HS-5 (cell line): ENCODE measurements around the gene PRKAR1A.
"Not testable (repeated sequence)": the region's sequence is repeated elsewhere in the genome, so short reads cannot be mapped to it uniquely, and the experiment has no call there.

Source experiments
- DNase-seq: peaks from one replicate; pipeline ENCODE4 v3.0.0-alpha.2; 2012; ENCODE audit warnings: low read depth

The PRKAR1A gene

DNA sequence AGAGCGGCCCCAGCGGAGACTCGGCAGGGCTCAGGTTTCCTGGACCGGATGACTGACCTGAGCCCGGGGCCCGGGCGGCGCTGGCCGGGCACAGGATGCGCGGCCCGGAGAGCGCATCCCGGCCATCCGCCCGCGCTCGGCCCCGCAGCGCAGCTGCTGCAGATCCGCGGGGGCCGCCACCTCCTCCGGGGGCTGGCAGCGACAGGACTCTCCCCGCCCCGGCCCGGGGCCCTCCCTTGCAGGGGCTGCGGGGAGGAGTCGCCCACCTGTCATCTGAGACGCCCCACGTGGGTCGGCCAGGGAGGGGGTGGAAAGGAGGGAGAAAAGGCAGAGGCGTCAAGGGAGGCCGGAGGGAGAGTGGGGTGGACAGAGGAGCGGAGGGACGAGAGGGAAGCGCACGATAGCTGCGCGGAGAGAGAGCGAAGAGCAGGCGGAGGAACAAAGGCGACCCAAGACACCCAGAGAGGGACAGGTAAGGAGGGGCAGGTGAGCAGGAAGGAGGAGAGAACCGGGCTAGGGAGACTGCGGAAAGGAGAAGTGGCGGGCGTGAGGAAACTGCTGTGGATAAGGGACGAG lies 471 bp upstream of the PRKAR1A start:
- peak; percentile 42 for DNase-seq

DNA sequence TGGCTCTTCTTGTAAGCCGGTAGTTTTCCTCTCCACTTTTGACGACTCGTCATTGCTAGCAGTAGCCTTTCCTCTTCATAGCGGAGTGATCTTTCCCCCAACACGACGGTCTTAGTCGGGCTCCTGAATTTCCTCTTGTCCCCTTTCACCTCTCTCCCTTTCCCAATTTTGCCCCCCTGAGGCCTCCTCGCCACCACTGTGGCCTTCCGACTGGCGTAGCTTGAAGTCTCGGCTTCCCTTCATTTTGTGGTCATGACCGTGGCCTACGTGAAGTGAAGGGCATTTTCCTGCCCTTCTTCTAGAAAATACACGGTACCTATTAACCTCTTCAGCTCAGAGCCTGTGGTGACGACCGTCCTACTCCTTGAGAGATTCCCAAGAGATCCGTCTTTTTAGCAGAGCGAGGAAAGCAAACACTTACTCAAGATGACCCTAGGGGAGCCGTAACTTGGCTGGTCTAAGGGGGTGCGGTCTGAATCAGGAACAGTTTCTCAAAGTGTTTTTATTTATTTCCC lies 787 bp downstream of the PRKAR1A start:
- peak; percentile 13 for DNase-seq

DNA sequence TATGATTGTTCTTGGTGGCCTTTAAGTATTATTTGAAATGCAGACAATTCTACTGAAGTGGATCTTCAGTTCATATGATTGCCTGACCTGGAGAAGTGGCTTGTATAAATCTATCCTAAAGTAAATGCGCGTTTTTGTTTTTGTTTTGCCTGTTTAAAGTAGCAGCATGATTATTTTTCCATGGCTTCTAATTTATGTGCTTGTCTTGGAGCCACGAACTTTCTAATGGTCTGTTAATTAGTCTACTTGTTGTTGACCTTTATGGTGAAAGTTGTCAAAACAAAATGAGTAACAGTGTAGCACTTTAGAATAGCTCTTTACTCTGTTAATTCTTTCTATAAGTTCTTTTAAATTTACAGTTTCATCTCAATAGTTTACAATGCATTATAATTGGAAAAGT lies 1.7 kb downstream of the PRKAR1A start:
- DNase-seq = no peak

DNA sequence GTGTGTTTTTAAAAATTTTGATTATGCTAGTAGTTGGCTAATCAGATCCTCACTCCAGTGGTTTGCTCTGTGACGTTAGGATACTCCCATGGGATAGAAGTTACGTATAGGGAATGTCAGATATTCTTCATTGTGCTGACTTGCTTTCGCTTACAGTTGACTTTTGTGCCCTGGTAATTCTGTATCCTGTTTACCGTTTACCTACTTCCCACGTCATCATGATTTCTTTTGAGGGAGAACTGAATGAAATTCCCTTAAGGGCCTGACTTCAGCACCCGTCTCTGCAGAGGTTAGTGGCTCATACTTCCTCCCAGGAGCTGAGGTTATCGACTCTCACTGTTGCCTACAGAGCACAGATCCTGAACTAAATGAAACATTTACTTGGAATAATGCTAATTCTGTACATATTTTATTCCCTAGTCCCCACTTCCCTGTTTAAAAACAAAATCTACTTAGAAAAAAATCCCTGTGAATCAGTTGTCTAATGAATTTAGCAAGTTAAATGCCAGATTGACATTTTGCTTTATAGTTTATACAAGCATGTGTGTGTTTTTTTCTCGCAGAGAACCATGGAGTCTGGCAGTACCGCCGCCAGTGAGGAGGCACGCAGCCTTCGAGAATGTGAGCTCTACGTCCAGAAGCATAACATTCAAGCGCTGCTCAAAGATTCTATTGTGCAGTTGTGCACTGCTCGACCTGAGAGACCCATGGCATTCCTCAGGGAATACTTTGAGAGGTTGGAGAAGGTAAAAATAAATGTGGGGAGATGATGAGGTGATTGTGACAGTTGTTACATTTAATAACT lies 2.8 kb downstream of the PRKAR1A start:
- peak; percentile 13 for DNase-seq

DNA sequence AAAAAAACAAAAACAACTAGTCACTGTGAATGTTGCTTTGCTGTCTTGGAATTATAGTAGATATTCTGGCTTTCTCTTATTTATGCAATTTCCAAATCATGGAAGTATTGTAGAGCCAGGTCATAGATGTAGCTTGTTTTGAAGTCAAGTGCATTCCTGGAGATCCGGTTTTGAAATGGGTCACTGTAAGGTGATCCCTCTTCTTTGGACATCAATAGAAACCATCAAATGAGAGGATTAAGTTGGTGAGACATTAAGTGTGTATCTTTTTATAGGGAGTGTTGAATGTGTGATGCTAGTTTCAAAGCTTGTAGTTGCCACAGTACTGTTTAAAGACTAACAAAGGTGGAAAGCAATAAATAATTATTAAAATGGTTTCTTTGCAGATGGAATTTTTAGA lies 4.5 kb downstream of the PRKAR1A start:
- no peak for DNase-seq

DNA sequence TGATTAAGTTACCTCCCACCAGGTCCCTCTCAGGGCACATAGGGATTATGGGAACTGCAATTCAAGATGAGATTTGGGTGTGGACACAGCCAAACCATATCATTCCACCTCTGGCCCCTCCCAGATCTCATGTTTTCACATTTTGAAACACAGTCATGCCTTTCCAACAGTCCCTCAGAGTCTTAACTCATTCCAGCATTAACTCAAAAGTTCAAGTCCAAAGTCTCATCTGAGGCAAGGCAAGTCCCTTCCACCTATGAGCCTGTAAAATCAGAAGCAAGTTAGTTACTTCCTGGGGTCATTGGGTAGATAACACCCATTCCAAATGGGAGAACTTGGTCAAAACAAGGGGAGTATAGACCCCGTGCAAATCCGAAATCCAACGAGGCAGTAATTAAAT lies 5.4 kb downstream of the PRKAR1A start:
- DNase-seq = not testable (repeated sequence)

DNA sequence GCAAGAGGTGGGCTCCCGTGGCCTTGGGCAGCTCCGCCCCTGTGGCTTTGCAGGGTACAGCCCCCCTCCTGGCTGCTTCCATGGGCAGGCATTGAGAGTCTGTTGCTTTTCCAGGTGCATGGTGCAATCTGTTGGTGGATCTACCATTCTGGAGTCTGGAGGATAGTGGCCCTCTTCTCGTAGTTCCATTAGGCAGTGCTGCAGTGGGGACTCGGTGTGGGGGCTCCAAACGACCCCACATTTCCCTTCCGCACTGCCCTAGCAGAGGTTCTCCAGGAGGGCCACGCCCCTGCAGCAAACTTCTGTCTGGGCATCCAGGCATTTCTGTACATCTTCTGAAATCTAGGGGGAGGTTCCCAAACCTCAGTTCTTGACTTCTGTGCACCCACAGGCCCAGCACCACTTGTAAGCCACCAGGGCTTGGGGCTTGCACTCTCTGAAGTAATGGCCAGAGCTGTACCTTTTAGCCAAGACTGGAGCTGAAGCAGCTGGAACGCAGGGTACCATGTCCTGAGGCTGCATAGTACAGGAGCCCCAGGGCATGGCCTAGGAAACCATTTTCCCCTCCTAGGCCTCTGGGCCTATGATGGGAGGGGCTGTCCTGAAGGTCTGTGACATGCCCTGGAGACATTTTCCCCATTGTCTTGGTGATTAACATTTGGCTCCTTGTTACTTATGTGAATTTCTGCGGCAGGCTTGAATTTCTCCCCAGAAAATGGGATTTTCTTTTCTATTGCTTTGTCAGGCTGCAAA lies 6.0 kb downstream of the PRKAR1A start:
- no peak for DNase-seq

DNA sequence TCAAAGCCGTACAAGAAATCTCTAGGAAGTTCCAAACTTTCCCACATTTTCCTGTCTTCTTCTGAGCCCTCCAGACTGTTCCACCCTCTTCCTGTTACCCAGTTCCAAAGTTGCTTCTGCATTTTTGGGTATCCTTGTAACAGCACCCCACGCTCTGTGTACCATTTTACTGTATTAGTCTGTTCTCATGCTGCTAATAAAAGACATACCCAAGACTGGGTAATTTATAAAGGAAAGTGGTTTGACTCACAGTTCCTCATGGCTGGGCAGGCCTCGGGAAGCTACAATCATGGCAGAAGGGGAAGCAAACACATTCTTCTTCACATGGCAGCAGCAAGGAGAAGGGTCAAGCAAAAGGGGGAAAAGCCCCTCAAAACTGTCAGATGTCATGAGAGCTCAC lies 6.8 kb downstream of the PRKAR1A start:
- DNase-seq = not testable (repeated sequence)

DNA sequence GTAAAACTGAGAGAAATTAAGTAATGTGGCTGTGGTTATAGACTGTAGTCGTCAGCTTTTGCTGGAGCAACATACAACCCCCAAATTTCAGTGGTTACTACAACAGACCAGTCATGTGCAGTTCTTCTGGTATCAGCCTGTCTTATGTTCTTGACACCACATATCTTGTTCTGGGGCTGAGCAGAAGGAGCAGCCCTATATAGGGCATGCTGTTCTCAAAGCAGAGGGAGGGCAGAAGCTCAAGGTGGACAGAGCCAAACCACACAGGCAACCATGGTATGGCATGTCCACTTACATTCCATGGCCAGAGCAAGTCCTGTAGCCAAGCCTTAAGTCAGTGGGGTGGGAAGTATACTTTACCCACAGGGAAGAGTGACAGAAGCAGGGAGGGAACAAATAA lies 7.7 kb downstream of the PRKAR1A start:
- DNase-seq = no peak

DNA sequence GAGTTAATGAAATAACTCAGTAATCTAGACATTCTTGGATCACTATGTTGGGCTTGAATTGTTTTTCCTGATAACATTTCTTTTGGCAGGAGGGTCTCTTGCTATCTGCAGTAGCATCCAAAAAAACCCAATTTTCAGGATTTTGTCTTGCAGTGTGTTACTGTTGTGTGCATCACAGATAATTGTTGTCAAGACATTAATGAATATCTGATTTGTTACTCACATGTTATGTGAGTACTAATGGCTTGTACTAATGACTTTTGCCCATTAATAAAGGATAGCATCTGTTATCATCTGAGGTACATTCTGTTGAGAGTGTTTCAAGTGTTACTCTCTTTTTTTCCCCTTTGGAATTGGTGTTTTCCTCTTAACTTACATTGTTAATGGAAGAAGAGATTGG lies 10.0 kb downstream of the PRKAR1A start:
- no peak for DNase-seq

DNA sequence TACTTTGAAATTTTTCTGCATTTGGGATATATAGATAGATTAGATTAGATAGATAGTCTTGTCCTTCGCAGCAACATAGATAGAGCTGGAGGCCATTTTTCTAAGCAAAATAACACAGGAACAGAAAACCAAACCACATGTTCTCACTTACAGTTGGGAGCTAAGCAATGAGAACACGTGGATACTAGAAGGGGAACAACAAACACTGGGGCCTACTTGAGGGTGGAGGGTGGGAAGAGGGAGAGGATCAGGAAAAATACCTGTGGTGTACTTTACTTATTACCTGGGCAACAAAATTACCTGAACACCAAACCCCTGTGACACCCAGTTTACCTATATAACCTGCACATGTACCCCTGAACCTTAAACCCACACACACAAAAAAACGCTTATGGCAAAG lies 14.3 kb downstream of the PRKAR1A start:
- no peak for DNase-seq

DNA sequence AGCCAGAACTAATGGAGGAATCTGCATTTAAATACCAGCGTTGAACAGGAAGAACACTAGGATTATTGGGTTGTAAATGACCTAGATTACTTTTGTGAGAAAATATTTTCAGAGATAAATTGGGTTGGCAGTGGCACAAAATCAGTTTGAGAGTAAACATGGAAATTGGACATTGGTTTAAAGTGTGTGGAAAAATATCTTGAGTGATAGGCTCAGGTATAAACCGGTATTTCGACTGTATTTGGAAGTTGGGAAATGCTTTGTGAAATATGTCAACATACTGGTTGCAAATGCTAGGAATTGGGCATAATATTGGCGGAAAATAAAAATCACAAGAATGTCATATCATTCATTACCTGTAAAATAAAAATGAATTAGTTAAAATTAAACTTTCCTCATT lies 15.1 kb downstream of the PRKAR1A start:
- no peak for DNase-seq

DNA sequence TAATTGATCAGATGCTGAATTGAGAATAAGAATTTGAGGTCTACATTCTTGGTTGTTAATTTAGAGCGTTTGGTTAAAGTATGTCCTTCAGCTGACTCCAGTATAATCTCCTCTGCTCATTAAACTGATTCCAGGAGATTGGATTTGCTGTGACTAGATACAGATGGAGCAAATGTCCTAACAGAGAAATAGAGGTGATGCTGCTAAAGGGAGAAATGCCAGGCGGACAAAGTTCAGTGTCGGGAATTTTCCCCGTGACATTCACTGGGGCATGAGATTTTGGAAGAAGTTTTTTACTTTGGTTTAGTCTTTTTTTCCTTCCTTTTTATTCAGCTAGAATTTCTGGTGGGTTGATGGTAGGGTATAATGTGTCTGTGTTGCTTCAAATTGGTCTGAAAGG lies 19.0 kb downstream of the PRKAR1A start:
- DNase-seq = no peak

DNA sequence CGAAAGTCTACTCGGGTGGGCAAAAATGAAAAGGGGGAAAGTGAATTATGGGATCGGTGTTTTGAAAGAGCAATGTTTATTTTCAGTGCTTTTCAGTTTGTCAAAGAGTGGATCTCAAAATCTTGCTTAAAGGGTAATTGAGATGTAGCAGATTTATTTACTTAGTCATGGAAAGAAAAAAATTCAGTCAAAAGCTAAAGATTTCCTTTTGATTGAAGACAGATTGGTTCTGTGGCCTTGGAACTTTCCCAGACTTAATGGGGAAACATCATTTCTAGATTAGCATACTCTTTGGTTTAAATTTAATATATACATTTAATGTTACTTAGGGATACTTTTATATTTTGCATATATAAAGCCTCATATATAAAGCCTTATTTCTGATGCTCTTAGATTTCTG lies 20.6 kb downstream of the PRKAR1A start:
- DNase-seq = no peak

DNA sequence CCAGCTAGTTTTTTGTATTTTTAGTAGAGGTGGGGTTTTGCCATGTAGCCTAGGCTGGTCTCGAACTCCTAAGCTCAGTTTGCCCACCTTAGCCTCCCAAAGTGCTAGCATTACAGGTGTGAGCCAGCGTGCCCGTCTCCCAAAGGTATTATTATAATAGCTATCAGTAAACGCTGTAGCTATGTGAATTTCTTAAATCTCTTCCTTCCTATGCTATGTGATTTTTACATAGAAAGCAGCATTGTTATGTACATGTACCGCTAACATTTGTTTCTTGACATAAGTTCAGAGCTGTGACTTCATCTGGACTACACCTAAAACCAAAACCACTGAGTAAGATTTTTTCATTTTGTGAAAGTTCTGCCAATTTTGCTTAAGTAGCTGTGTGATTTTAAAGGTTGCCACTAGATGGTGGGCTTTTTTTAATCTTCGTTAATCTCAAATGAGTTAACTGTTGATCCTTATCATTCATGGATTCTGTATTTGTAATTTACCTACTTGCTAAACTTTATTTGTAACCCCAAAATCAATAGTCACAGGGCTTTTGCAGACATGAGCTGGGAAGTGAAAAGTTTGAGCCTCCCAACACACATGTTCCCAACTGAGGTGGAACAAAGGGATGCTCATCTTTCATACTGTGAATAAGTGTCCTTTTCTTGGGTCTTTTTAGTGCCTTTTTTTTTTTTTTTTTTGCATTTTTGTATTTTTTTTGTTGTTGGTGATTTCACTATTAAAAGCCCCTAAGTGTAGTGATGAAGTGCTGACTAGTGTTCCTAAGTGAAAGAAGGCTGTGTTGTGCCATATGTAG lies 21.9 kb downstream of the PRKAR1A start:
- DNase-seq = no peak

DNA sequence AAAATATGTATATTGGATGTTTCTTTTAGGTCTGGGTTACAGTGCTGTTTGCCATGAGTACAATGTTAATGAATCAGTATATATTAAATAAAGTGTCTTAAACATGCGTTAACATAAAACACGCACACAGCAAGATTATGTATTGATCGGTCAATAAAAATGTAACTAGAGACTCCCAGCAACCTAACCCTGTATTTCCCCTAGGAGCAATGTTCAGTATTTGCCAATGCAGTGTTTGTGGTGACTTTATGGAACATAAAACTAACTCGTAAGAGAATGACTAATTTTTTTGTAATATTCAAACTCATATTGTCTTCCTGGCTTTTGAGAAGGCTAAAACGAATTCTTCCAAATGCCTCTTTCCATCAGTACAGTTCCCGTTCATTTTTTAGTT lies 22.5 kb downstream of the PRKAR1A start:
- no peak for DNase-seq

DNA sequence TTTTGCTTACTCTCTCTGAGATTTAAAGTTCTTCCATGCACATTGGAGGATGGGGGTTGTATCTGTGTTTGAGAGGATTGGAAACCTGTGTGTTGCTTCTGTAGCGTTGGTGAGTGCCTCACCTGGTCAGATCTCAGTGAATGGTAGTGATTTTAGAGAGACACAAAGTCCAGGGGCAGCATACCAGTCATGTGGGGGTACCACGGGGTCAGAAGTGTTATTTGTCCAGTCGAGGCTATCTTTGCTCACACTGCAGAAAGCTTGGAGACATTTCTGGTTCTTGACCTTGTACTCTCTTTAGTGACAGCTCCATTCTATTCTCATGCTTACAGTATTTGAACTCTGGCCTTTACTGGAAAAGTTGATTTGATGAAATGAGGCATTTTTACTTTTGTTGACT lies 23.7 kb downstream of the PRKAR1A start:
- no peak for DNase-seq

DNA sequence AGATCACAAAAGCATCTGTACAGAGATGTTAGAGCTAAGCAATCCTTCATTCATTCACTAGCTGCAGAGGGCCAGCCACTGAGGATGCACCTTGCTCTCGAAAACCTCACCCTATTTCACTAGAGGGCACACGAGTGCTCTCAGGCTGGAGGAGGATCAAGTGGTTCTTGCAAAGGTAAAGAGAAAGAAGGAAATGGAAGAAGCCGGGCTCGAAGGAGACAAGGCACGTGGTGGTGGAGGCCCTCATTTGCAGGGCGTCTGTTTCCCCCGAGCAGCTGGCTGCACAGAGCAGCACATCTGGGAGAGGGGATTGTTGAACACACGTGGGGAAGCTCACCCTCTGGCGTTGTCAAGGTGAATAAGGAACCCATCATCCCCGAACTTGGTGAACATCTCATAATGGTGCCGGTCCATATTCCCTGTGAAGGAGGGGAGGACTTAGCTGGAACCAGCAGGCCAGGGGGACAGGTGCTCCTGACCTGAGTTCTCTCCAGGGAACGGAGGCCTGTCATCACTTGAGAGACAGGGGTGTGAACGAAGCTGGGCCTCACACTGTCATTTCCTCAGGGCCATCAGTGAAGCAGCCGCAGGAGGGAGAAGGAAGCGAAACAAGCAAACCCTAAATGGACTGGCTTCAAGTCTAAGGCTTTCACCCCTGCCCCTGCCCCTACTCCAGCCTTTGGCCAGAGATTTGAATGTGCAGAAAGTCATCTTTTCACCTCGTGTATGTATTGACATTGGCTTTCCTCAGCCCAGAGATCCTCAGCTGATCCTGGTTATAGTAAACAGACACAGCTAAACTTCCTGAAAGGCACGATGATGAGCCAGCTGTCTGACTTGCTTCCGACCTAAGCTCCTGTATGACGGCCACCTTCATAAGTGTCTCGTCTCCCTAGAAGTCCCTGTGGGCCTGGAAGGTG lies 27.6 kb downstream of the PRKAR1A start:
- DNase-seq = no peak

DNA sequence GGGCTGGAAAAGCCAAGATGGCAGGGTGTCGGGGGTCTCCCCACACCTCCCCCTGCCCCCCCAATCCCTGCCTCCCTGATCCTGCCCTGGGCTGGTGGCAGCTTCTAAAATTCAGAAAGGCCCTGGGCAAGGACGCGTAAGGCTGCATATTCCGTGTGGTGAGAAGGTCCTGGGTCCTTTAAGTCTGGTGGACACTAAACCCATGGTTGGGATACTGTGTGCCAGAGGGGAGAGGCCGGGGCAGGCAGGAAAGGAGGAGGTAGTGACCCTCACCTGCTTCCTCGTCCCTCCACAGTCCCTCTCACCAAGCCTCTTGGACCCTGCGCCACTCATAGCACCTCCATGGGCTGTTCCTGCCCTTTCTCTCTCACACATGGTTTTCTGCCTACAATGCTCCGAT lies 28.8 kb downstream of the PRKAR1A start:
- DNase-seq = no peak

DNA sequence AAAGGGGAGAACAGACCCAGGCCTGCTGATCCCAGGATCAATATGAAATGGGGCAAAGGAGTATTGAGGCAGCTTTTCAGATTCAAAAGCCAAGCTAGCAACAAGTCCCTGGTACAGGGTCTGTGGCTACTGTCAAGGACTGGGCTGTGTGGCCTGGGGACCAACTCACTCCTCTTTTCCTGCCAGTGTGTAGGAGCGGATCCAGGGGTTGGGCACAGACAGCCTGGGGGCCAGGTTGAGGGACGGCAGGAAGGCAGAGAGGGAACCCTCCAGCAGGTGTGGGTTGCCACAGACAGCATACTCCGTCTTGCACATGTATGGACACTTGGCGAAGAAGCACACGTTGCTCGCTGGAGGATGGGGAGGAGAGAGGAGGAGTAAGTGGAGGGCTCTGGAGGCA lies 29.6 kb downstream of the PRKAR1A start:
- DNase-seq = no peak
